Retina (tissue), 1 donor: Measurements from ENCODE around the gene C1orf50.

Source experiments
- DNase-seq: peaks from one replicate; pipeline ENCODE4 v3.0.0-alpha.2; 2016

Gene C1orf50

GRCh38 chr1:42765269-42765668 lies 1.8 kb upstream of the C1orf50 start:
- peak; percentile 32 for DNase-seq

GRCh38 chr1:42765832-42766740 lies 963 bp upstream of the C1orf50 start:
- peak; percentile 81 for DNase-seq

- no peak for DNase-seq
These were observed 506 bp downstream of the C1orf50 start for GRCh38 chr1:42767510-42768000.

GRCh38 chr1:42768172-42768571 lies 1.1 kb downstream of the C1orf50 start:
- DNase-seq = no peak

- no peak for DNase-seq
These were observed 2.8 kb downstream of the C1orf50 start for GRCh38 chr1:42769811-42770210.

- no peak for DNase-seq
These were observed 6.4 kb downstream of the C1orf50 start for GRCh38 chr1:42773420-42773819.

GRCh38 chr1:42774928-42775526 lies 8.0 kb downstream of the C1orf50 start:
- no peak for DNase-seq

- DNase-seq = no peak
These were observed 9.5 kb downstream of the C1orf50 start for GRCh38 chr1:42776502-42776901.

- DNase-seq = peak; percentile 27
These were observed 10.8 kb downstream of the C1orf50 start for GRCh38 chr1:42777852-42778251.

- no peak for DNase-seq
These were observed 12.7 kb downstream of the C1orf50 start for GRCh38 chr1:42779725-42780124.

GRCh38 chr1:42780176-42780575 lies 13.1 kb downstream of the C1orf50 start:
- DNase-seq = no peak

GRCh38 chr1:42783092-42783491 lies 16.0 kb downstream of the C1orf50 start:
- DNase-seq = no peak

- DNase-seq = no peak
These were observed 17.5 kb downstream of the C1orf50 start for GRCh38 chr1:42784547-42784945.

- peak; percentile 68 for DNase-seq
These were observed 18.1 kb downstream of the C1orf50 start, which contains the start of gene TMEM269 for GRCh38 chr1:42784946-42785693. Gene TMEM269 (plus strand): TSS chr1:42784991. CDS start chr1:42789894, 4,903 bp downstream.

GRCh38 chr1:42786097-42786496 lies 19.0 kb downstream of the C1orf50 start:
- DNase-seq = no peak

- no peak for DNase-seq
These were observed 21.0 kb downstream of the C1orf50 start for GRCh38 chr1:42788021-42788420.

GRCh38 chr1:42793824-42794223 lies 26.8 kb downstream of the C1orf50 start:
- DNase-seq = no peak

- DNase-seq = no peak
These were observed 30.4 kb downstream of the C1orf50 start for GRCh38 chr1:42797414-42797813.

GRCh38 chr1:42797979-42798378 lies 30.9 kb downstream of the C1orf50 start:
- DNase-seq = no peak

GRCh38 chr1:42801832-42802473 lies 34.9 kb downstream of the C1orf50 start:
- no peak for DNase-seq

- no peak for DNase-seq
These were observed 39.1 kb downstream of the C1orf50 start for GRCh38 chr1:42806171-42806570.

GRCh38 chr1:42806593-42806992 lies 39.5 kb downstream of the C1orf50 start:
- no peak for DNase-seq
